DOHH2 (cell line): ENCODE measurements around the gene KCNMA1.

Source experiments
- H3F3A ChIP-seq: fragments of 200-600 bp; sonication (generic), shearing (Covaris generic); 2 replicates; pipeline ENCODE4 v1.6.0; 2016; ENCODE audit warnings: antibody characterized with exemption, mild to moderate bottlenecking; ENCODE audit not compliant: control insufficient read depth, insufficient read depth
- H3K27ac ChIP-seq: fragments of 200-600 bp; sonication (generic); 2 replicates; pipeline ENCODE4 v1.5.1; 2014; ENCODE audit warnings: low read depth, mild to moderate bottlenecking, low read length, moderate library complexity
- H3K27me3 ChIP-seq: fragments of 200-600 bp; sonication (generic); 2 replicates; pipeline ENCODE4 v1.6.1; 2014; ENCODE audit warnings: mild to moderate bottlenecking, low read length, mixed read lengths; ENCODE audit not compliant: control insufficient read depth
- H3K36me3 ChIP-seq: fragments of 200-600 bp; sonication (generic); 2 replicates; pipeline ENCODE4 v1.6.1; 2014; ENCODE audit warnings: mild to moderate bottlenecking, low read length, moderate library complexity, mixed read lengths; ENCODE audit not compliant: control insufficient read depth
- H3K4me1 ChIP-seq: fragments of 200-600 bp; sonication (generic); 2 replicates; pipeline ENCODE4 v1.6.1; 2014; ENCODE audit warnings: mild to moderate bottlenecking, low read length, mixed read lengths; ENCODE audit not compliant: control insufficient read depth
- H3K4me2 ChIP-seq: fragments of 200-600 bp; sonication (generic); 2 replicates; pipeline ENCODE4 v1.6.0; 2014; ENCODE audit warnings: mild to moderate bottlenecking, low read length, moderate library complexity
- H3K4me3 ChIP-seq: fragments of 200-600 bp; sonication (generic); 2 replicates; pipeline ENCODE4 v1.5.1; 2014; ENCODE audit warnings: mild to moderate bottlenecking, low read length, mixed read lengths
- H3K79me2 ChIP-seq: fragments of 200-600 bp; sonication (generic); 2 replicates; pipeline ENCODE4 v1.6.1; 2014; ENCODE audit warnings: mild to moderate bottlenecking, low read length, mixed read lengths; ENCODE audit not compliant: control insufficient read depth
- H3K9me2 ChIP-seq: fragments of 200-600 bp; sonication (generic); replicated peaks from 2 replicates; pipeline ENCODE4 v1.6.1; 2014; ENCODE audit warnings: mild to moderate bottlenecking, low read length, mixed read lengths; ENCODE audit not compliant: control insufficient read depth
- H3K9me3 ChIP-seq: fragments of 200-600 bp; sonication (generic); 2 replicates; pipeline ENCODE4 v1.6.1; 2014; ENCODE audit warnings: antibody characterized with exemption, low read length, mixed read lengths; ENCODE audit not compliant: control insufficient read depth, insufficient read depth
- H4K20me1 ChIP-seq: fragments of 200-600 bp; sonication (generic); 2 replicates; pipeline ENCODE4 v1.6.0; 2014; ENCODE audit warnings: low read depth, mild to moderate bottlenecking, antibody characterized with exemption, low read length, moderate library complexity; ENCODE audit not compliant: control insufficient read depth, insufficient read depth
- EZH2phosphoT487 ChIP-seq: fragments of 200-600 bp; sonication (generic); IDR thresholded peaks from 2 replicates; pipeline ENCODE4 v1.6.1; 2017; ENCODE audit warnings: borderline replicate concordance, mild to moderate bottlenecking, antibody characterized with exemption, low read length, moderate library complexity, mixed read lengths
- TF ChIP-seq, protein P1 (sequence below): fragments of 200-600 bp; sonication (generic); IDR thresholded peaks from one replicate; pipeline ENCODE4 v1.5.1; 2014; ENCODE audit warnings: antibody characterized with exemption, mild to moderate bottlenecking, low read depth, low read length; ENCODE audit not compliant: poor library complexity, severe bottlenecking

Gene KCNMA1

DNA sequence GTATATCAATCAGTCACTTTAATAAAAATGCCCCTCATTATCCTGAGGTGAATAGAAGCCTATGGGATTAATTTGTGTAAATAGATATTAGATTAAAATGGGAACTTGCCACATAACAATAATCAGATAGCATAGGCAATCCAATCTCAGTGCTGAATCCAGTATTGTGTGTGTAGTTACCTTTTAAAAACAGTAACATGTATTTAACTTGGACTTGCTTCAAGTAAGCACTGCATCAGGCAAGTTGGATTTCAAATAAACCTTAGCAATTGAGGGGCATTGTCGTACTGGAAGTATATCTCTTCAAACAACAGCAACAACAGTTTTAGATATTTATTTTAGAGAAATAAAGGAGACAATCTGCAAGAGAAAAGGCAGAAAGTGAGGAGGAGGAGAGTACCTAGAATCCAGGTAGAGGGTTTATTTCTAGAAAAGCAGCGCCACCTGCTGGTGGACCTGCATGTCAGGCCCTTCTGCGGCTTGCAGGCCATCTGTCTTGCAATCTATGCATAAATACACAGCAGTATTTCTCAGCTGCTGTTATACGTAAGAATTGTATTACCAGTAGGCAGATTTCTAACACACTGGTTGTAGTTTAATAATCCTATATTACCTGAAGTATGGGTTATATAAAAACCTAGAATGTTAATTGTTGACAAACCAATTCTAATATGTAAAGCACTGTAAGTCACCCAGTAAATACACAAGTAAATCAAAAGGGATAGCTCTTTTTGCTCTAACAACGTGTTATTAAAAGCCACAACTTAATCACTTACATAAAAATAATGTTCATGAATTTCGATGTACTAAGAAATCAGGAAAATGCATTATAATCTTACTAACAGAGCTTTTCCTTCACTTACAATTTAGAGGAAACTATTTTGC lies 652.8 kb downstream of the KCNMA1 start:
- Histone ChIP-seq H3K9me3 (no peaks in the 10 kb centered on the region), H3K27ac (no peak overlapping the region), H4K20me1 (no peaks in the 10 kb centered on the region), H3K4me1 (no peaks in the 10 kb centered on the region), H3F3A (no peaks in the 10 kb centered on the region), H3K4me3 (no peak overlapping the region), H3K4me2 (no peak overlapping the region), H3K36me3 (no peaks in the 10 kb centered on the region), H3K9me2 (no peaks in the 10 kb centered on the region), H3K79me2 (no peaks in the 10 kb centered on the region), H3K27me3 (no peaks in the 10 kb centered on the region)
- TF ChIP-seq EZH2phosphoT487, result no peak
- TF ChIP-seq, protein P1, sequence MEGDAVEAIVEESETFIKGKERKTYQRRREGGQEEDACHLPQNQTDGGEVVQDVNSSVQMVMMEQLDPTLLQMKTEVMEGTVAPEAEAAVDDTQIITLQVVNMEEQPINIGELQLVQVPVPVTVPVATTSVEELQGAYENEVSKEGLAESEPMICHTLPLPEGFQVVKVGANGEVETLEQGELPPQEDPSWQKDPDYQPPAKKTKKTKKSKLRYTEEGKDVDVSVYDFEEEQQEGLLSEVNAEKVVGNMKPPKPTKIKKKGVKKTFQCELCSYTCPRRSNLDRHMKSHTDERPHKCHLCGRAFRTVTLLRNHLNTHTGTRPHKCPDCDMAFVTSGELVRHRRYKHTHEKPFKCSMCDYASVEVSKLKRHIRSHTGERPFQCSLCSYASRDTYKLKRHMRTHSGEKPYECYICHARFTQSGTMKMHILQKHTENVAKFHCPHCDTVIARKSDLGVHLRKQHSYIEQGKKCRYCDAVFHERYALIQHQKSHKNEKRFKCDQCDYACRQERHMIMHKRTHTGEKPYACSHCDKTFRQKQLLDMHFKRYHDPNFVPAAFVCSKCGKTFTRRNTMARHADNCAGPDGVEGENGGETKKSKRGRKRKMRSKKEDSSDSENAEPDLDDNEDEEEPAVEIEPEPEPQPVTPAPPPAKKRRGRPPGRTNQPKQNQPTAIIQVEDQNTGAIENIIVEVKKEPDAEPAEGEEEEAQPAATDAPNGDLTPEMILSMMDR, result peak; percentile 84

DNA sequence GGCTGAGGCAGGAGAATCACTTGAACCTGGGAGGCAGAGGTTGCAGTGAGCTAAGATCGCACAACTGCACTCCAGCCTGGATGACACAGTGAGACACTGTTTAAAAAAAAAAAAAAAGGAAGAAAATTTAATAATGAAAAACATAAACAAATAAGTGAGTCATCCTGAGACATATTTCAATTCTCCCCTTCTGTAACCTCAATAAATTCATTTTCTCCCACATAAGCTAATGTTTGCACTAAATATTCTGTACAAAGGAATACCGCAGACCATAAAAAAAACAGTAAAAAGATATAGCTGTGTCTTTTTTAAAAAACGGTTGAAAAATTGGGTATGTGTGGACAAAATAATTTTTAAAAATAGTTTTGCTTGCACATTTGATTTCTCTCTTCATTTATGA lies 654.0 kb downstream of the KCNMA1 start:
- Histone ChIP-seq H4K20me1 (no peaks in the 10 kb centered on the region), H3K27ac (no peak overlapping the region)

DNA sequence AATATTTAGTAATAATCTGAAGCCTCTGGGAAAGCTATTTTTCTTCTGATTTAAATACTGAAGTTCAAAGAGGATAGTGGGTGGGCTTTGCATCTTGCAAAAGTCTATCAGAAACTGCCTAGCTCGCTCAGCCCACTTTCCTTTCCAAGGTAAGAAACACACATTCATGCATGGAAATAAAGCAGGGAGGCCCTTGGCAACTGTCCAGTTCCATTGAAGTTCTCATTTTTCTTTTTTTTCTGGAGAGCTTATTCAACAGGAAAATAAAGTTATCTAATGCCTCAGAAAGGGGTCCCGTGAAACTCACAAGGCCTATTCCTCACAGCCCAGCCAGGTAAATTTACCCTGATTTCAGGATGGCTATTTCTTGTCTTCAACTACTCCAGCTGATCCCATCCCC lies 654.9 kb downstream of the KCNMA1 start:
- Histone ChIP-seq H3K36me3 (no peaks in the 10 kb centered on the region), H3K79me2 (no peaks in the 10 kb centered on the region), H3K4me1 (no peaks in the 10 kb centered on the region), H3K27ac (no peak overlapping the region), H3K27me3 (no peaks in the 10 kb centered on the region), H3F3A (no peaks in the 10 kb centered on the region), H3K4me3 (no peak overlapping the region), H3K4me2 (no peak overlapping the region), H4K20me1 (no peaks in the 10 kb centered on the region), H3K9me3 (no peaks in the 10 kb centered on the region), H3K9me2 (no peaks in the 10 kb centered on the region)
- TF ChIP-seq EZH2phosphoT487, result no peak
- TF ChIP-seq, protein P1, result no peak

More for the DNA sequence above, 654.0 kb downstream of the KCNMA1 start:
- Histone ChIP-seq H3K9me3 (no peaks in the 10 kb centered on the region), H3K9me2 (no peaks in the 10 kb centered on the region), H3K4me1 (no peaks in the 10 kb centered on the region), H3K27me3 (no peaks in the 10 kb centered on the region), H3K36me3 (no peaks in the 10 kb centered on the region), H3F3A (no peaks in the 10 kb centered on the region), H3K4me2 (no peak overlapping the region), H3K4me3 (no peak overlapping the region), H3K79me2 (no peaks in the 10 kb centered on the region)
- no peak for TF ChIP-seq EZH2phosphoT487
- TF ChIP-seq, protein P1, result no peak
